SU-DHL-6 (cell line): ENCODE results near the gene IFNG.

Experiments
- CTCF ChIP-seq: fragments of 200-600 bp; sonication (generic); IDR thresholded peaks from one replicate; pipeline ENCODE4 v1.5.1; 2017; ENCODE audit warnings: antibody characterized with exemption, mild to moderate bottlenecking, low read length, moderate library complexity; ENCODE audit not compliant: insufficient read depth, poor library complexity, severe bottlenecking
- EZH2phosphoT487 ChIP-seq: fragments of 200-600 bp; sonication (generic), shearing (Covaris generic); conservative IDR thresholded peaks from 2 replicates; pipeline ENCODE4 v1.6.1; 2018; ENCODE audit warnings: mild to moderate bottlenecking, antibody characterized with exemption, low read length, moderate library complexity, mixed read lengths

GRCh38 chr12:68173792-68174191 lies 14.3 kb upstream of the IFNG start:
- TF ChIP-seq CTCF (no peak), EZH2phosphoT487 (no peak)
